B cell (primary cell): Measurements from ENCODE around the gene AQP12B. TPM values are rescaled to one million over a fixed set of nuclear protein-coding genes. Genes with fewer than 3 reads are reported as not detected.

Experiments
- ATAC-seq: fragments of 200-7000 bp; cut with Tn5 transposase; one replicate; pipeline ENCODE4 v1.10.0; 2021; ENCODE audit warnings: low read depth, mild to moderate bottlenecking, moderate number of reproducible peaks, moderate library complexity
- CTCF ChIA-PET: fragments of 350-600 bp; sonication (Branson Sonifier 250); formaldehyde crosslinking; loops from one replicate; lab custom pipeline; 2021; ENCODE audit warnings: antibody characterized with exemption, inconsistent platforms; lab: Charles Lee
- POLR2A ChIA-PET: fragments of 350-600 bp; sonication (Branson Sonifier 250); formaldehyde crosslinking; loops from one replicate; lab custom pipeline; 2021; ENCODE audit warnings: antibody characterized with exemption; lab: Charles Lee
- DNase-seq: peaks from one replicate; pipeline ENCODE4 v3.0.0; 2013
- H2AFZ ChIP-seq: 2 replicates; pipeline ENCODE4 v1.6.1; 2012; ENCODE audit warnings: mild to moderate bottlenecking, low read depth, low read length; ENCODE audit not compliant: insufficient read depth, poor library complexity, severe bottlenecking
- H3K27ac ChIP-seq, 2 donors: 1 replicate in 1 of 2; 2 replicates in 1 of 2; pipeline ENCODE4 v1.5.1; 2012 to 2013; ENCODE audit warnings: low read length in 2 of 2, mild to moderate bottlenecking in 2 of 2, moderate library complexity in 1 of 2
- H3K27me3 ChIP-seq, 4 experiments: fragments of 200-600 bp in 1 of 4; sonication (generic) in 1 of 4; replicated peaks in 1 of 4; 1 replicate in 2 of 4; 2 replicates in 2 of 4; pipeline versions ENCODE4 v1.6.1 to v1.7.0; 2013 to 2016; ENCODE audit warnings: low read length in 3 of 4, mild to moderate bottlenecking in 2 of 4, mixed read lengths in 1 of 4, moderate library complexity in 1 of 4; ENCODE audit not compliant: insufficient read depth in 4 of 4, control insufficient read depth in 3 of 4; ENCODE audit errors: control extremely low read depth in 1 of 4
- H3K36me3 ChIP-seq, 2 experiments: replicated peaks in 1 of 2; 1 replicate in 1 of 2; 2 replicates in 1 of 2; pipeline versions ENCODE4 v1.6.1 to v1.7.1; 2013; ENCODE audit warnings: low read length in 1 of 2; ENCODE audit not compliant: insufficient read depth in 2 of 2, control insufficient read depth in 1 of 2; ENCODE audit errors: control extremely low read depth in 1 of 2, extremely low read depth in 1 of 2
- H3K4me1 ChIP-seq, 2 donors: fragments of 200-600 bp in 1 of 2; sonication (generic) in 1 of 2; 1 replicate in 1 of 2; 2 replicates in 1 of 2; pipeline versions ENCODE4 v1.5.1 to v1.6.1; 2013 to 2017; ENCODE audit warnings: low read length in 2 of 2; ENCODE audit not compliant: control insufficient read depth in 2 of 2, insufficient read depth in 2 of 2
- H3K4me2 ChIP-seq: replicated peaks from 2 replicates; pipeline ENCODE3; 2012; ENCODE audit warnings: mild to moderate bottlenecking, low read depth, low read length; ENCODE audit not compliant: poor library complexity, severe bottlenecking
- H3K4me3 ChIP-seq, 5 experiments: fragments of 200-600 bp in 1 of 5; sonication (generic) in 1 of 5; 1 replicate in 3 of 5; 2 replicates in 2 of 5; pipeline versions ENCODE4 v1.5.1 to v1.7.0; 2011 to 2016; ENCODE audit warnings: low read length in 4 of 5, mild to moderate bottlenecking in 4 of 5, low read depth in 2 of 5, control low read depth in 1 of 5, moderate library complexity in 1 of 5; ENCODE audit not compliant: insufficient read depth in 1 of 5; ENCODE audit errors: control extremely low read depth in 1 of 5, extremely low read depth in 1 of 5
- H3K79me2 ChIP-seq: fragments of 200-600 bp; sonication (generic); one replicate; pipeline ENCODE4 v1.6.0; 2016; ENCODE audit warnings: low read length; ENCODE audit not compliant: control insufficient read depth, insufficient read depth
- H3K9ac ChIP-seq: fragments of 200-600 bp; sonication (generic); 2 replicates; pipeline ENCODE4 v1.6.1; 2017; ENCODE audit warnings: mild to moderate bottlenecking, low read length, moderate library complexity
- H3K9me3 ChIP-seq, 3 donors: one replicate each; pipeline versions ENCODE4 v1.6.1 to v1.7.1; 2013; ENCODE audit warnings: low read length in 2 of 3; ENCODE audit not compliant: control insufficient read depth in 2 of 3, insufficient read depth in 1 of 3; ENCODE audit errors: control extremely low read depth in 1 of 3
- H4K20me1 ChIP-seq: 2 replicates; pipeline ENCODE4 v1.6.0; 2012; ENCODE audit warnings: mild to moderate bottlenecking, low read length; ENCODE audit not compliant: insufficient read depth, control insufficient read depth, poor library complexity, severe bottlenecking
- H3K27ac Mint-ChIP-seq: one replicate; pipeline ENCODE4 v1.8.0; 2021; ENCODE audit warnings: mixed read lengths
- H3K27me3 Mint-ChIP-seq: one replicate; pipeline ENCODE4 v1.8.0; 2021; ENCODE audit warnings: mixed read lengths
- H3K4me1 Mint-ChIP-seq: one replicate; pipeline ENCODE4 v1.8.0; 2021; ENCODE audit warnings: mixed read lengths
- H3K4me3 Mint-ChIP-seq: one replicate; pipeline ENCODE4 v1.8.0; 2021; ENCODE audit warnings: mixed read lengths
- H3K9me3 Mint-ChIP-seq: one replicate; pipeline ENCODE4 v1.8.0; 2022; ENCODE audit warnings: mixed read lengths; ENCODE audit not compliant: insufficient read depth
- EZH2 ChIP-seq: IDR thresholded peaks from 2 replicates; pipeline ENCODE4 v1.6.1; 2012; ENCODE audit warnings: borderline replicate concordance, low read depth, mild to moderate bottlenecking, moderate library complexity, low read length; ENCODE audit not compliant: insufficient read depth, poor library complexity, severe bottlenecking
- WGBS: methylation state at CpG from one replicate; pipeline ENCODE4 v1.1.5; 2013; ENCODE audit warnings: missing lambda C conversion rate; ENCODE audit not compliant: insufficient coverage; 5-methylcytosine and 5-hydroxymethylcytosine counted together
- intact Hi-C: fragments of 100-400 bp; cut with micrococcal nuclease; formaldehyde crosslinking; loops from one replicate; pipeline ENCODE4 v1.10.0; 2022
- polyA plus RNA-seq: library from polyadenylated mRNA; depleted of rRNA; stranded (reverse); fragments of >200 nt; gene quantifications from 2 replicates; pipeline ENCODE4 v1.2.3, GENCODE V29; 2012
- total RNA-seq, 2 donors: library from RNA; stranded (reverse); fragments of 120-200 nt in 1 of 2; gene quantifications; 1 replicate in 1 of 2; 2 replicates in 1 of 2; pipeline versions ENCODE4 v1.2.3 to v1.2.4, GENCODE V29; 2013 to 2022
- TF ChIP-seq, protein P1 (sequence below): fragments of 200-600 bp; IDR thresholded peaks from one replicate; pipeline ENCODE4 v1.8.0; 2022; ENCODE audit warnings: antibody characterized with exemption, mild to moderate bottlenecking

AQP12B gene
- total and polyA plus RNA-seq, 2 donors (not counting 1 experiment from before 2014, with no cell fraction given): not detected

DNA sequence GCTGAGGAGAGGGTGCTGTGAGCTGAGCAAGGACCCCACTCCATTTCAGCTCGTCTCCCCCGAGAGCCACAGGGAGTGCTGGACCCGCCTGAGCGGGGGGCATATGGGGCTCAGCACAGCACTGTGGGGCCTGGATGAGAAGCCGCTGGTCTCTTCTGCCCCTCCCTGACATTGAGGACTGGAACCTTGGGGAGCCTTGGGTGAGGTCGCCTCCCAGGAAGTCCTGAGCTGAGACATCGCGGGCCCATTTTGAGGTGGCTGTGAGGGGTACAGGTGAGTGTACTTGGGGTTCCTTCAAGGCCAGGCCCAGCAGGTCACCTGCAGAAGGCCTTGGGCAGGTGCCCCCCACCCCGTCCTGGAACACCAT, 5.9 kb upstream of the AQP12B start:
- WGBS: 92% methylated on average over 8 of the region's 9 CpGs
- Histone ChIP-seq H4K20me1 (no peaks in the 10 kb centered on the region), H3K9ac (no peak overlapping the region), H3K27me3 (no peaks in the 10 kb centered on the region), H3K36me3 (no peaks in the 10 kb centered on the region), H2AFZ (no peak overlapping the region), H3K79me2 (no peaks in the 10 kb centered on the region), H3K4me2 (no peak overlapping the region), H3K9me3 (no peaks in the 10 kb centered on the region), H3K4me3 (no peak overlapping the region), H3K27ac (no peak overlapping the region), H3K4me1 (no peaks in the 10 kb centered on the region)
- TF ChIP-seq, protein P1, sequence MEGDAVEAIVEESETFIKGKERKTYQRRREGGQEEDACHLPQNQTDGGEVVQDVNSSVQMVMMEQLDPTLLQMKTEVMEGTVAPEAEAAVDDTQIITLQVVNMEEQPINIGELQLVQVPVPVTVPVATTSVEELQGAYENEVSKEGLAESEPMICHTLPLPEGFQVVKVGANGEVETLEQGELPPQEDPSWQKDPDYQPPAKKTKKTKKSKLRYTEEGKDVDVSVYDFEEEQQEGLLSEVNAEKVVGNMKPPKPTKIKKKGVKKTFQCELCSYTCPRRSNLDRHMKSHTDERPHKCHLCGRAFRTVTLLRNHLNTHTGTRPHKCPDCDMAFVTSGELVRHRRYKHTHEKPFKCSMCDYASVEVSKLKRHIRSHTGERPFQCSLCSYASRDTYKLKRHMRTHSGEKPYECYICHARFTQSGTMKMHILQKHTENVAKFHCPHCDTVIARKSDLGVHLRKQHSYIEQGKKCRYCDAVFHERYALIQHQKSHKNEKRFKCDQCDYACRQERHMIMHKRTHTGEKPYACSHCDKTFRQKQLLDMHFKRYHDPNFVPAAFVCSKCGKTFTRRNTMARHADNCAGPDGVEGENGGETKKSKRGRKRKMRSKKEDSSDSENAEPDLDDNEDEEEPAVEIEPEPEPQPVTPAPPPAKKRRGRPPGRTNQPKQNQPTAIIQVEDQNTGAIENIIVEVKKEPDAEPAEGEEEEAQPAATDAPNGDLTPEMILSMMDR: no peak
- no peak for TF ChIP-seq EZH2
- ChIA-PET CTCF (no interaction called here), POLR2A (no interaction called here)
- DNase-seq (no peak), ATAC-seq (no peak)
- H3K9me3 Mint-ChIP-seq: no peaks in the 10 kb centered on the region
- no peak overlapping the region for H3K27ac Mint-ChIP-seq
- H3K4me3 Mint-ChIP-seq: no peak overlapping the region
- peaks cover 5% of the 10 kb centered on the region for H3K4me1 Mint-ChIP-seq
- peaks cover 4% of the 10 kb centered on the region for H3K27me3 Mint-ChIP-seq
- intact Hi-C loops: no loop called here

DNA sequence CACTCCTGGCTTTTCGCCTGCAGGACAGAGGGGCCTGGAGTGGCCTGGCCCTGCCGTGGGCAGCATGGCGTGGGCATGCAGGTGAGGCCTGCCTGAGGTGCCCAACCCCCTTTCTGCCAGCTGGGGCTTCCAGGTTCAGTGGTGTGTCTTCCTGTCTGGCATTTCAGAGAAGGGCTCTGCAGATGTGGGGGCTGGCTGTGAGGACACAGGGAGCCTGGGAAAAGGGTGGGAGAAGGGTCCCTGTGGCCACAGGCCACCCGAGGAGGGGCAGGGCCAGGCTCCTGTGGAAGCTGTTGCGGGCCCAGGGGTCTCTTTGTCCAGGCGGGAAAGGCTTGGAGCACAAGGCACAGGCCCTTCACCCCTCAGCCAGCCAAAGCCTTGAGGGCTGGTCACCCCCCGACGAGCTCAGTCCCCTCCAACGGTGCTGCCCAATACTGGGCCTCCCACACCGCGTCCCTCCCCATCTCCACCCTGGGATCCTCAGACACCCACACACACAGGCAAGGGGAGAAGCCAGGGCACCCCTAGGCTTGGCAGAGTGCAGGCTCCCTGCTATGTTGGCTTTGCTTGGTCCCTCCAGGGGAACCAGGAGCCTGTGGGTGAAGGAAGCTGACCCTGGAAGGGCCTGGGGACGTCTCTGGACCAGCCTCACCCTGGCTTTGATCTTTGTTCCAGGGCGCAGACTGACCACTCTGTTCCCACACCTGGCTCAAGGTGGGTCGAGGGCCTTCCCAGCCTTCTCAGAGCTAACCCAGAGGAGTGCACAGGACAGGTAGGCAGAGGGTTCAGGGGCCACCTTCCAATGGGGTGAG, 5.3 kb upstream of the AQP12B start:
- H3K79me2 ChIP-seq: no peaks in the 10 kb centered on the region
- POLR2A ChIA-PET: no interaction called here
- Mint-ChIP-seq H3K4me3 (no peak overlapping the region), H3K27ac (no peak overlapping the region), H3K27me3 (peaks cover 4% of the 10 kb centered on the region), H3K4me1 (peaks cover 5% of the 10 kb centered on the region), H3K9me3 (no peaks in the 10 kb centered on the region)
- H3K4me1 ChIP-seq: no peaks in the 10 kb centered on the region
- H4K20me1 ChIP-seq: no peaks in the 10 kb centered on the region
- no peaks in the 10 kb centered on the region for H3K27me3 ChIP-seq
- no peak overlapping the region for H3K4me3 ChIP-seq
- H3K9me3 ChIP-seq: no peaks in the 10 kb centered on the region
- DNase-seq: no peak
- intact Hi-C loops: no loop called here
- H3K36me3 ChIP-seq: no peaks in the 10 kb centered on the region
- no peak overlapping the region for H3K27ac ChIP-seq
- TF ChIP-seq, protein P1: no peak
- no peak for TF ChIP-seq EZH2
- H2AFZ ChIP-seq: no peak overlapping the region
- no peak overlapping the region for H3K9ac ChIP-seq
- H3K4me2 ChIP-seq: no peak overlapping the region
- ATAC-seq: no peak
- CTCF ChIA-PET: no interaction called here
- 88% methylated on average over 14 of the region's 14 CpGs for WGBS
